Thyroid gland (tissue), 4 donors: ENCODE measurements around the gene PLCG2. TPM values are rescaled to one million over a fixed set of nuclear protein-coding genes. Genes with fewer than 3 reads are reported as not detected.
"Not testable (repeated sequence)": the region's sequence is repeated elsewhere in the genome, so short reads cannot be mapped to it uniquely, and the experiment has no call there.

Source experiments
- DNase-seq, 2 donors: peaks; one replicate each; pipeline ENCODE4 v3.0.0-alpha.2; 2019
- H3K27ac ChIP-seq, 3 donors: fragments of 200-600 bp; sonication (generic); 1 replicate in 2 of 3; 2 replicates in 1 of 3; pipeline ENCODE4 v1.5.1; 2016 to 2019; ENCODE audit warnings: mild to moderate bottlenecking in 1 of 3, moderate library complexity in 1 of 3
- H3K27me3 ChIP-seq: fragments of 200-600 bp; sonication (generic); one replicate; pipeline ENCODE4 v1.5.1; 2019
- H3K36me3 ChIP-seq, 2 donors: fragments of 200-600 bp; sonication (generic); one replicate each; pipeline ENCODE4 v1.5.1; 2016 to 2019
- H3K4me1 ChIP-seq, 2 donors: fragments of 200-600 bp; sonication (generic); one replicate each; pipeline ENCODE4 v1.5.1; 2017 to 2019
- H3K4me3 ChIP-seq, 3 donors: fragments of 200-600 bp; sonication (generic); replicated peaks in 1 of 3; 1 replicate in 2 of 3; 2 replicates in 1 of 3; pipeline ENCODE4 v1.5.1; 2016; ENCODE audit warnings: mild to moderate bottlenecking in 1 of 3
- H3K9me3 ChIP-seq: fragments of 200-600 bp; sonication (generic); one replicate; pipeline ENCODE4 v1.5.1; 2017
- CTCF ChIP-seq, 6 experiments: fragments of 200-600 bp in 3 of 6; fragments of 450-650 bp in 3 of 6; sonication (generic) in 3 of 6; IDR thresholded peaks; one replicate each; pipeline ENCODE4 v1.5.1; 2016 to 2019; ENCODE audit warnings: antibody characterized with exemption in 6 of 6, mild to moderate bottlenecking in 2 of 6, inconsistent platforms in 1 of 6, moderate library complexity in 1 of 6
- POLR2A ChIP-seq, 2 donors: fragments of 450-650 bp; IDR thresholded peaks; one replicate each; pipeline ENCODE4 v1.6.1; 2017; ENCODE audit warnings: antibody characterized with exemption in 2 of 2, mild to moderate bottlenecking in 2 of 2, moderate library complexity in 1 of 2
- WGBS, 2 donors: methylation state at CpG; one replicate each; pipeline ENCODE4 v1.1.5; 2017; 5-methylcytosine and 5-hydroxymethylcytosine counted together
- intact Hi-C: fragments of 100-400 bp; cut with DNase I; formaldehyde crosslinking; loops from one replicate; pipeline ENCODE4 v1.15.1; 2023
- total RNA-seq, 4 donors: library from RNA; depleted of rRNA; stranded (reverse); fragments of >200 nt; gene quantifications; one replicate each; pipeline ENCODE4 v1.2.3, GENCODE V29; 2016

The PLCG2 gene
- total RNA-seq, 4 donors from 2014 or later = 9.2 to 12.1 (median 10.3) TPM

- H3K4me3 ChIP-seq = no peak overlapping the region
- no peaks in the 10 kb centered on the region for H3K27me3 ChIP-seq
- TF ChIP-seq POLR2A (IDR thresholded peaks at IDR 0.05) = no peak
- no peak for TF ChIP-seq CTCF (IDR thresholded peaks at IDR 0.05)
- no peaks in the 10 kb centered on the region for H3K9me3 ChIP-seq
- H3K36me3 ChIP-seq = no peaks in the 10 kb centered on the region
- intact Hi-C loops = loop anchor here (5.0 kb wide), 1 partner anchor 532 kb away; no protein-coding TSS in a partner anchor
- no peak overlapping the region for H3K27ac ChIP-seq
- H3K4me1 ChIP-seq = peaks cover 0 to 5% of the 10 kb centered on the region in 2 donors
- 72 to 83% methylated on average over 16 to 17 of the region's 18 CpGs for WGBS, 2 donors
- peak in 1 of 2 donors; percentile 20 for DNase-seq
Measured at GRCh38 chr16:81738783-81739496, 40.2 kb upstream of the PLCG2 start.

- intact Hi-C loops = loop anchor here (5.0 kb wide), 1 partner anchor 532 kb away; no protein-coding TSS in a partner anchor
- WGBS, 2 donors = 81 to 95% methylated on average over 6 to 7 of the region's 8 CpGs
Measured at GRCh38 chr16:81739503-81739902, 39.6 kb upstream of the PLCG2 start.

GRCh38 chr16:81740169-81740568 lies 38.9 kb upstream of the PLCG2 start:
- Histone ChIP-seq H3K27me3 (no peaks in the 10 kb centered on the region), H3K9me3 (no peaks in the 10 kb centered on the region), H3K4me3 (no peak overlapping the region), H3K27ac (no peak overlapping the region), H3K36me3 (no peaks in the 10 kb centered on the region), H3K4me1 (peaks cover 0 to 5% of the 10 kb centered on the region in 2 donors)
- DNase-seq = no peak
- WGBS, 2 donors = 72 to 76% methylated on average over 8 of the region's 8 CpGs
- TF ChIP-seq POLR2A (IDR thresholded peaks at IDR 0.05) = no peak
- TF ChIP-seq CTCF (IDR thresholded peaks at IDR 0.05) = no peak
- intact Hi-C loops = no loop called here

More at GRCh38 chr16:81739503-81739902, 39.6 kb upstream of the PLCG2 start:
- TF ChIP-seq CTCF (IDR thresholded peaks at IDR 0.05) = no peak
- no peak for TF ChIP-seq POLR2A (IDR thresholded peaks at IDR 0.05)
- Histone ChIP-seq H3K4me3 (no peak overlapping the region), H3K4me1 (peaks cover 0 to 5% of the 10 kb centered on the region in 2 donors), H3K27me3 (no peaks in the 10 kb centered on the region), H3K36me3 (no peaks in the 10 kb centered on the region), H3K27ac (no peak overlapping the region), H3K9me3 (no peaks in the 10 kb centered on the region)
- DNase-seq = no peak

GRCh38 chr16:81741430-81741770 lies 37.7 kb upstream of the PLCG2 start:
- H3K4me1 ChIP-seq = peaks cover 0 to 12% of the 10 kb centered on the region in 2 donors
- DNase-seq, H3K4me3 ChIP-seq, H3K27me3 ChIP-seq, H3K9me3 ChIP-seq, H3K36me3 ChIP-seq, intact Hi-C loops, H3K27ac ChIP-seq: not testable (repeated sequence)
- 84 to 86% methylated on average over 6 of the region's 6 CpGs for WGBS, 2 donors

- WGBS, 2 donors = 72 to 84% methylated on average over 4 of the region's 4 CpGs
- Histone ChIP-seq H3K27me3 (no peaks in the 10 kb centered on the region), H3K9me3 (no peaks in the 10 kb centered on the region), H3K4me3 (no peak overlapping the region), H3K27ac (no peak overlapping the region), H3K4me1 (peaks cover 0 to 9% of the 10 kb centered on the region in 2 donors), H3K36me3 (no peaks in the 10 kb centered on the region)
- no peak for DNase-seq
- TF ChIP-seq POLR2A (IDR thresholded peaks at IDR 0.05) (no peak), CTCF (IDR thresholded peaks at IDR 0.05) (no peak)
- intact Hi-C loops = no loop called here
Measured at GRCh38 chr16:81744385-81744784, 34.7 kb upstream of the PLCG2 start.
